Measurements from ENCODE around the gene UGT1A10.
"Not testable (repeated sequence)": the region's sequence is repeated elsewhere in the genome, so short reads cannot be mapped to it uniquely, and the experiment has no call there.

The UGT1A10 gene

DNA sequence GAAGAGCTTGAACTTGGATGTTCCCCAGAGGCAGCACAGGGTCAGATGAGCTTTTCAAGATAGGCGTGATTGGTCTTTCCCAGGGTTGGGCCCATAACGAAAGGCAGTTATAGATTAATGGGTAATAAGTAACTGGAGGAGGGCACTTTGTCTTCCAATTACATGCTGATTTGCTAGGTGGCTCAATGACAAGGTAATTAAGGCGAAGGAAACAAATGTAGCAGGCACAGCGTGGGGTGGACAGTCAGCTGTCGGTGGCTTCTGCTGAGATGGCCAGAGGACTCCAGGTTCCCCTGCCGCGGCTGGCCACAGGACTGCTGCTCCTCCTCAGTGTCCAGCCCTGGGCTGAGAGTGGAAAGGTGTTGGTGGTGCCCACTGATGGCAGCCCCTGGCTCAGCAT lies 82.3 kb downstream of the UGT1A10 start, which contains the start of gene UGT1A4:
UGT1A4 (plus strand) TSS at position 185 of the 400 bp plus-strand sequence; CDS start at position 270, 85 bp downstream.
- TF ChIP-seq, protein P1, sequence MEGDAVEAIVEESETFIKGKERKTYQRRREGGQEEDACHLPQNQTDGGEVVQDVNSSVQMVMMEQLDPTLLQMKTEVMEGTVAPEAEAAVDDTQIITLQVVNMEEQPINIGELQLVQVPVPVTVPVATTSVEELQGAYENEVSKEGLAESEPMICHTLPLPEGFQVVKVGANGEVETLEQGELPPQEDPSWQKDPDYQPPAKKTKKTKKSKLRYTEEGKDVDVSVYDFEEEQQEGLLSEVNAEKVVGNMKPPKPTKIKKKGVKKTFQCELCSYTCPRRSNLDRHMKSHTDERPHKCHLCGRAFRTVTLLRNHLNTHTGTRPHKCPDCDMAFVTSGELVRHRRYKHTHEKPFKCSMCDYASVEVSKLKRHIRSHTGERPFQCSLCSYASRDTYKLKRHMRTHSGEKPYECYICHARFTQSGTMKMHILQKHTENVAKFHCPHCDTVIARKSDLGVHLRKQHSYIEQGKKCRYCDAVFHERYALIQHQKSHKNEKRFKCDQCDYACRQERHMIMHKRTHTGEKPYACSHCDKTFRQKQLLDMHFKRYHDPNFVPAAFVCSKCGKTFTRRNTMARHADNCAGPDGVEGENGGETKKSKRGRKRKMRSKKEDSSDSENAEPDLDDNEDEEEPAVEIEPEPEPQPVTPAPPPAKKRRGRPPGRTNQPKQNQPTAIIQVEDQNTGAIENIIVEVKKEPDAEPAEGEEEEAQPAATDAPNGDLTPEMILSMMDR (IDR thresholded peaks at IDR 0.05; ENCODE audit: insufficient read depth, low read length), result no peak
- TF ChIP-seq POLR2AphosphoS5 (IDR thresholded peaks at IDR 0.05; ENCODE audit: low read depth) (no peak), GABPA (IDR thresholded peaks at IDR 0.05; ENCODE audit: low read depth) (no peak), SPI1 (IDR thresholded peaks at IDR 0.05; ENCODE audit: borderline replicate concordance, low read depth) (no peak)
- TF ChIP-seq, protein P2, sequence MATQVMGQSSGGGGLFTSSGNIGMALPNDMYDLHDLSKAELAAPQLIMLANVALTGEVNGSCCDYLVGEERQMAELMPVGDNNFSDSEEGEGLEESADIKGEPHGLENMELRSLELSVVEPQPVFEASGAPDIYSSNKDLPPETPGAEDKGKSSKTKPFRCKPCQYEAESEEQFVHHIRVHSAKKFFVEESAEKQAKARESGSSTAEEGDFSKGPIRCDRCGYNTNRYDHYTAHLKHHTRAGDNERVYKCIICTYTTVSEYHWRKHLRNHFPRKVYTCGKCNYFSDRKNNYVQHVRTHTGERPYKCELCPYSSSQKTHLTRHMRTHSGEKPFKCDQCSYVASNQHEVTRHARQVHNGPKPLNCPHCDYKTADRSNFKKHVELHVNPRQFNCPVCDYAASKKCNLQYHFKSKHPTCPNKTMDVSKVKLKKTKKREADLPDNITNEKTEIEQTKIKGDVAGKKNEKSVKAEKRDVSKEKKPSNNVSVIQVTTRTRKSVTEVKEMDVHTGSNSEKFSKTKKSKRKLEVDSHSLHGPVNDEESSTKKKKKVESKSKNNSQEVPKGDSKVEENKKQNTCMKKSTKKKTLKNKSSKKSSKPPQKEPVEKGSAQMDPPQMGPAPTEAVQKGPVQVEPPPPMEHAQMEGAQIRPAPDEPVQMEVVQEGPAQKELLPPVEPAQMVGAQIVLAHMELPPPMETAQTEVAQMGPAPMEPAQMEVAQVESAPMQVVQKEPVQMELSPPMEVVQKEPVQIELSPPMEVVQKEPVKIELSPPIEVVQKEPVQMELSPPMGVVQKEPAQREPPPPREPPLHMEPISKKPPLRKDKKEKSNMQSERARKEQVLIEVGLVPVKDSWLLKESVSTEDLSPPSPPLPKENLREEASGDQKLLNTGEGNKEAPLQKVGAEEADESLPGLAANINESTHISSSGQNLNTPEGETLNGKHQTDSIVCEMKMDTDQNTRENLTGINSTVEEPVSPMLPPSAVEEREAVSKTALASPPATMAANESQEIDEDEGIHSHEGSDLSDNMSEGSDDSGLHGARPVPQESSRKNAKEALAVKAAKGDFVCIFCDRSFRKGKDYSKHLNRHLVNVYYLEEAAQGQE (IDR thresholded peaks at IDR 0.05; ENCODE audit: insufficient replicate concordance, low read depth), result no peak
- H3K4me3 ChIP-seq (replicated peaks; ENCODE audit: insufficient read depth, low read length), result no peak within 1 kb of the TSS
- H3K27ac ChIP-seq (replicated peaks), result no peak within 1 kb of the TSS
- no peaks in the 10 kb centered on the region for H3K27me3 ChIP-seq (ENCODE audit: insufficient read depth, poor library complexity, severe bottlenecking)
- no peak for DNase-seq (ENCODE audit: low read depth in 1 of 2, low spot score in 1 of 2)

DNA sequence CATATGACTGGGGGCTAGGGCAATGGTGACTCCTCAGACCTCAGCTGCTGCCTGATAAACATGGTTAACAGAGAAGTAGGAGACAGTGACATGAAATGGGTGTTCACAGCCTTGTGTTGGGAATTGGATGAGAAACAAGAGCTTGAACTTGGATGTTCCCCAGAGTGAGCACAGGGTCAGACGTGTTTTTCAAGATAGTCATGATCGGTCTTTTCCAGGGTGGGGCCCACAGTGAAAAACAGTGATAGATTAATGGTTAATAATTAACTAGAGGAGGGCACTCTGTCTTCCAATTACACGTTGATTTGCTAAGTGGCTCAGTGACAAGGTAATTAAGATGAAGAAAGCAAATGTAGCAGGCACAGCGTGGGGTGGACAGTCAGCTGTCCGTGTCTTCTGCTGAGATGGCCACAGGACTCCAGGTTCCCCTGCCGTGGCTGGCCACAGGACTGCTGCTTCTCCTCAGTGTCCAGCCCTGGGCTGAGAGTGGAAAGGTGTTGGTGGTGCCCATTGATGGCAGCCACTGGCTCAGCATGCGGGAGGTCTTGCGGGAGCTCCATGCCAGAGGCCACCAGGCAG lies 92.6 kb downstream of the UGT1A10 start, which contains the start of gene UGT1A3:
UGT1A3 (plus strand) TSS at position 320 of the 579 bp plus-strand sequence; CDS start at position 405, 85 bp downstream.
- no peak for DNase-seq (ENCODE audit: low read depth in 1 of 2, low spot score in 1 of 2)
- H3K4me3 ChIP-seq (replicated peaks; ENCODE audit: insufficient read depth, low read length), result no peak within 1 kb of the TSS
- H3K27me3 ChIP-seq (ENCODE audit: insufficient read depth, poor library complexity, severe bottlenecking), result no peaks in the 10 kb centered on the region
- no peak for TF ChIP-seq POLR2AphosphoS5 (IDR thresholded peaks at IDR 0.05; ENCODE audit: low read depth)
- TF ChIP-seq, protein P2 (IDR thresholded peaks at IDR 0.05; ENCODE audit: insufficient replicate concordance, low read depth), result no peak
- no peak for TF ChIP-seq GABPA (IDR thresholded peaks at IDR 0.05; ENCODE audit: low read depth)
- TF ChIP-seq, protein P1 (IDR thresholded peaks at IDR 0.05; ENCODE audit: insufficient read depth, low read length), result no peak
- no peak for TF ChIP-seq SPI1 (IDR thresholded peaks at IDR 0.05; ENCODE audit: borderline replicate concordance, low read depth)
- no peak within 1 kb of the TSS for H3K27ac ChIP-seq (replicated peaks)

DNA sequence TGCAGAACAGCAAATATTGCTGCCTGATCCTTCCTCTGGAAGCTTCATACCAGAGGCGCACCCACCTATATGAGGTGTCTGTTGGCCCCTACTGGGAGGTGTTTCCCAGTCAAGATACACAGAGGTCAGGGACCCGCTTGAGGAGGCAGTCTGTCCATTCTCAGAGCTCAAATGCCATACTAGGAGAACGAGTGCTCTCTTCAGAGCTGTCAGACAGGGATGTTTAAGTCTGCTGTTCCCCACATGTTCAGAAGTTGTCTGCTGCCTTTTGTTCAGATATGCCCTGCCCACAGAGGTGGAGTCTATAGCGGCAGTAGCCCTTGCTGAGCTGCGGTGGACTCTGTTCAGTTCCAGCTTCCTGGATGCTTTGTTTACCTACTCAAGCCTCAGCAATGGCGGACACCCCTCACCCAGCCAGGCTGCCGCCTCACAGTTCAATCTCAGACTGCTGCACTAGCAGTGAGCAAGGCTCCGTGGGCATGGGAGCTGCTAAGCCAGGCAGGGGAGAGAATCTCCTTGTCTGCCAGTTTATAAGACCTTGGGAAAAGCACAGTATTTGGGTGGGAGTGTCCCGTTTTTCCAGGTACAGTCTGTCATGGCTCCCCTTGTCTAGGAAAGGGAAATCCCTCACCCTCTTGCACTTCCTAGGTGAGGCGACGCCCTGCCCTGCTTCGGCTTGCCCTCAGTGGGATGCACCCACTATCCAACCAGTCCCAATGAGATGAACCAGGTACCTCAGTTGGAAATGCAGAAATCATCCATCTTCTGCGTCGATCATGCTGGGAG lies 100.8 kb downstream of the UGT1A10 start:
- not testable (repeated sequence) for H3K4me3 ChIP-seq (replicated peaks; ENCODE audit: insufficient read depth, low read length); H3K27ac ChIP-seq (replicated peaks)

DNA sequence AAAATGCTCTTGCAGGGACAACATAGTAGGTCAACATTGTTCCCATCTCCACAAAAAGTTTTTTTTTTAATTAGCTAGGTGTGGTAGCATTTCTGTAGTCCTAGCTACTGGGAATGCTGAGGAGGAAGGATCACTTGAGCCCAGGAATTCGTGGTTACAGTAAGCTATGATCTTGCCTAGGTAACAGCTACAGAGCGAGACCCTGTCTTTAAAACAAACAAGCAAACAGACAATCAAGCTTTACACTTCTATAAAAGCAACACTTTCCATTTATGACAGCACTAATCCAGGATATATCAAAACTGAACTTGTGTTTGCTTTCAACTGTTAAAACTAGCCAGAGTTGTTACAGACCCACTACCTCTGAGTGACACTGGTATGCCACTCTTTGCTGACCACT lies 104.6 kb downstream of the UGT1A10 start:
- Histone ChIP-seq H3K27ac (replicated peaks) (no peak overlapping the region), H3K4me3 (replicated peaks; ENCODE audit: insufficient read depth, low read length) (no peak overlapping the region), H3K27me3 (ENCODE audit: insufficient read depth, poor library complexity, severe bottlenecking) (peaks cover 2% of the 10 kb centered on the region)
- TF ChIP-seq, protein P2 (IDR thresholded peaks at IDR 0.05; ENCODE audit: insufficient replicate concordance, low read depth), result no peak
- TF ChIP-seq GABPA (IDR thresholded peaks at IDR 0.05; ENCODE audit: low read depth) (no peak), POLR2AphosphoS5 (IDR thresholded peaks at IDR 0.05; ENCODE audit: low read depth) (no peak), SPI1 (IDR thresholded peaks at IDR 0.05; ENCODE audit: borderline replicate concordance, low read depth) (no peak)
- TF ChIP-seq, protein P1 (IDR thresholded peaks at IDR 0.05; ENCODE audit: insufficient read depth, low read length), result no peak
- no peak for DNase-seq (ENCODE audit: low read depth in 1 of 2, low spot score in 1 of 2)

More for the DNA sequence above, 100.8 kb downstream of the UGT1A10 start:
- not testable (repeated sequence) for DNase-seq (ENCODE audit: low read depth in 1 of 2, low spot score in 1 of 2); H3K27me3 ChIP-seq (ENCODE audit: insufficient read depth, poor library complexity, severe bottlenecking)

All from HL-60 (cell line).